Left cardiac atrium (tissue), 4 donors: ENCODE results near the gene GATA5. TPM values are rescaled to one million over a fixed set of nuclear protein-coding genes. Genes with fewer than 3 reads are reported as not detected.
A peak's percentile ranks its signal among the peaks of the same experiment; 100 is the strongest.

Source experiments
- ATAC-seq, 2 donors: fragments of 200-7000 bp; cut with Tn5 transposase; one replicate each; pipeline ENCODE4 v1.9.1; 2020; ENCODE audit warnings: mild to moderate bottlenecking in 2 of 2, moderate library complexity in 2 of 2
- DNase-seq: peaks from one replicate; pipeline ENCODE4 v3.0.0-alpha.2; 2020
- intact Hi-C, 2 donors: fragments of 100-400 bp; cut with DNase I; formaldehyde crosslinking; loops; one replicate each; pipeline versions ENCODE4 v1.14.1 to v1.15.1; 2022 to 2023
- total RNA-seq, 2 donors: library from RNA; stranded (reverse); fragmentation: NEBNext Ultra II Directional; extraction: Animal tissue kit (Norgen Biotek cat#: 25700); gene quantifications; one replicate each; pipeline ENCODE4 v1.2.1, GENCODE V29; 2021
- donor health status: DM: no; HTN: yes; CAD: no.
- donor health status: DM: no; HTN: yes; CAD: no; lungs with severe emphysema.
- donor health status: DM: yes; HTN: yes; CAD: no.
- donor health status: Dilated cardiomyopathy.

Gene GATA5
- total RNA-seq, 2 donors from 2014 or later, result 4.3 to 9.3 TPM

GRCh38 chr20:62463651-62464424 lies 12.0 kb downstream of the GATA5 start:
- DNase-seq, result no peak
- intact Hi-C loops, result no loop called here
- ATAC-seq, result no peak

GRCh38 chr20:62462976-62463592 lies 12.7 kb downstream of the GATA5 start:
- DNase-seq, result no peak
- no peak for ATAC-seq
- intact Hi-C loops, result no loop called here

- intact Hi-C loops, result no loop called here
- no peak for ATAC-seq
- no peak for DNase-seq
Observed at GRCh38 chr20:62461834-62462233, 14.0 kb downstream of the GATA5 start.

GRCh38 chr20:62461157-62461556 lies 14.6 kb downstream of the GATA5 start:
- ATAC-seq, result peak; percentile 40 to 82
- intact Hi-C loops, result no loop called here
- DNase-seq, result no peak

GRCh38 chr20:62460678-62461077 lies 15.1 kb downstream of the GATA5 start:
- ATAC-seq (no peak), DNase-seq (no peak)
- intact Hi-C loops, result no loop called here

- ATAC-seq, result no peak
- intact Hi-C loops, result no loop called here
- DNase-seq, result no peak
Observed at GRCh38 chr20:62459488-62459887, 16.3 kb downstream of the GATA5 start.

- intact Hi-C loops, result no loop called here
- ATAC-seq, result no peak
Observed at GRCh38 chr20:62458275-62459251, 17.2 kb downstream of the GATA5 start.

GRCh38 chr20:62457831-62458230 lies 18.0 kb downstream of the GATA5 start:
- ATAC-seq, result no peak
- intact Hi-C loops, result no loop called here
- no peak for DNase-seq

More at GRCh38 chr20:62458275-62459251, 17.2 kb downstream of the GATA5 start:
- no peak for DNase-seq

GRCh38 chr20:62457098-62457497 lies 18.7 kb downstream of the GATA5 start:
- DNase-seq (no peak), ATAC-seq (no peak)
- intact Hi-C loops, result no loop called here

GRCh38 chr20:62455929-62456328 lies 19.9 kb downstream of the GATA5 start:
- ATAC-seq, result no peak
- intact Hi-C loops, result no loop called here
- DNase-seq, result no peak

GRCh38 chr20:62454904-62455636 lies 20.7 kb downstream of the GATA5 start:
- DNase-seq, result no peak

GRCh38 chr20:62453186-62453808 lies 22.5 kb downstream of the GATA5 start:
- intact Hi-C loops, result no loop called here
- no peak for DNase-seq

More at GRCh38 chr20:62454904-62455636, 20.7 kb downstream of the GATA5 start:
- intact Hi-C loops, result no loop called here
- ATAC-seq, result no peak

GRCh38 chr20:62452475-62453095 lies 23.2 kb downstream of the GATA5 start:
- DNase-seq (no peak), ATAC-seq (no peak)
- intact Hi-C loops, result no loop called here

More at GRCh38 chr20:62453186-62453808, 22.5 kb downstream of the GATA5 start:
- no peak for ATAC-seq

- no peak for ATAC-seq
- no peak for DNase-seq
- intact Hi-C loops, result no loop called here
Observed at GRCh38 chr20:62451970-62452369, 23.8 kb downstream of the GATA5 start.

GRCh38 chr20:62451156-62451767 lies 24.5 kb downstream of the GATA5 start:
- DNase-seq (no peak), ATAC-seq (no peak)
- intact Hi-C loops, result no loop called here

- DNase-seq (no peak), ATAC-seq (peak; percentile 23 to 51)
- intact Hi-C loops, result no loop called here
Observed at GRCh38 chr20:62449951-62450691, 25.7 kb downstream of the GATA5 start.

- no peak for ATAC-seq
- no peak for DNase-seq
- intact Hi-C loops, result no loop called here
Observed at GRCh38 chr20:62448788-62449187, 27.0 kb downstream of the GATA5 start.
